Memory B cell (primary cell): ENCODE measurements around the gene AP3S1.
"Not testable (repeated sequence)": the region's sequence is repeated elsewhere in the genome, so short reads cannot be mapped to it uniquely, and the experiment has no call there.

ENCODE experiments used
- ATAC-seq: fragments of 150-1000 bp; cut with Tn5 transposase; 2 replicates; pipeline ENCODE4 v1.10.0; 2021; ENCODE audit warnings: low read depth, mild to moderate bottlenecking, moderate library complexity
- DNase-seq, 2 donors: peaks; one replicate each; pipeline ENCODE4 v3.0.0; 2022; ENCODE audit warnings: low spot score in 2 of 2
- H3K27ac Mint-ChIP-seq: one replicate; pipeline ENCODE4 v1.8.0; 2022; ENCODE audit warnings: mild to moderate bottlenecking, moderate library complexity, mixed read lengths
- H3K27me3 Mint-ChIP-seq: one replicate; pipeline ENCODE4 v1.8.0; 2022; ENCODE audit warnings: mixed read lengths
- H3K36me3 Mint-ChIP-seq: one replicate; pipeline ENCODE4 v1.8.0; 2022; ENCODE audit warnings: mild to moderate bottlenecking, mixed read lengths
- H3K4me1 Mint-ChIP-seq: one replicate; pipeline ENCODE4 v1.8.0; 2022; ENCODE audit warnings: mixed read lengths
- H3K4me3 Mint-ChIP-seq: one replicate; pipeline ENCODE4 v1.8.0; 2022; ENCODE audit warnings: mild to moderate bottlenecking, moderate library complexity, mixed read lengths
- H3K9me3 Mint-ChIP-seq: one replicate; pipeline ENCODE4 v1.8.0; 2022; ENCODE audit warnings: mixed read lengths

The AP3S1 gene

GRCh38 chr5:115920171-115920725 is 78.5 kb downstream of the AP3S1 start:
- no peak overlapping the region for H3K4me3 Mint-ChIP-seq
- no peak for ATAC-seq
- no peak overlapping the region for H3K27ac Mint-ChIP-seq
- H3K9me3 Mint-ChIP-seq, result no peaks in the 10 kb centered on the region
- no peaks in the 10 kb centered on the region for H3K4me1 Mint-ChIP-seq
- peaks cover 6% of the 10 kb centered on the region for H3K36me3 Mint-ChIP-seq
- no peak for DNase-seq
- H3K27me3 Mint-ChIP-seq, result no peaks in the 10 kb centered on the region

GRCh38 chr5:115928578-115929407 is 87.1 kb downstream of the AP3S1 start:
- not testable (repeated sequence) for H3K27ac Mint-ChIP-seq, H3K4me1 Mint-ChIP-seq, H3K9me3 Mint-ChIP-seq, H3K27me3 Mint-ChIP-seq, H3K36me3 Mint-ChIP-seq, H3K4me3 Mint-ChIP-seq, ATAC-seq, DNase-seq

GRCh38 chr5:115930171-115930570 is 88.4 kb downstream of the AP3S1 start:
- not testable (repeated sequence) for H3K36me3 Mint-ChIP-seq, H3K27ac Mint-ChIP-seq, ATAC-seq, H3K9me3 Mint-ChIP-seq, H3K4me3 Mint-ChIP-seq, H3K27me3 Mint-ChIP-seq, H3K4me1 Mint-ChIP-seq, DNase-seq

- Mint-ChIP-seq H3K27me3 (no peaks in the 10 kb centered on the region), H3K4me3 (no peak overlapping the region), H3K36me3 (no peaks in the 10 kb centered on the region), H3K4me1 (no peaks in the 10 kb centered on the region), H3K27ac (no peak overlapping the region), H3K9me3 (no peaks in the 10 kb centered on the region)
- ATAC-seq (no peak), DNase-seq (no peak)
Measured at GRCh38 chr5:115930630-115931337, 89.0 kb downstream of the AP3S1 start.

GRCh38 chr5:115932991-115933390 is 91.3 kb downstream of the AP3S1 start:
- no peaks in the 10 kb centered on the region for H3K27me3 Mint-ChIP-seq
- no peak for ATAC-seq
- no peaks in the 10 kb centered on the region for H3K36me3 Mint-ChIP-seq
- no peak for DNase-seq
- no peak overlapping the region for H3K4me3 Mint-ChIP-seq
- no peak overlapping the region for H3K27ac Mint-ChIP-seq
- H3K4me1 Mint-ChIP-seq, result no peaks in the 10 kb centered on the region
- no peaks in the 10 kb centered on the region for H3K9me3 Mint-ChIP-seq

GRCh38 chr5:115934388-115934974 is 92.7 kb downstream of the AP3S1 start:
- H3K9me3 Mint-ChIP-seq, result no peaks in the 10 kb centered on the region
- H3K27ac Mint-ChIP-seq, result no peak overlapping the region
- no peak for DNase-seq
- H3K36me3 Mint-ChIP-seq, result no peaks in the 10 kb centered on the region
- no peak overlapping the region for H3K4me3 Mint-ChIP-seq
- no peaks in the 10 kb centered on the region for H3K4me1 Mint-ChIP-seq
- H3K27me3 Mint-ChIP-seq, result no peaks in the 10 kb centered on the region
- no peak for ATAC-seq

- H3K9me3 Mint-ChIP-seq, result no peaks in the 10 kb centered on the region
- DNase-seq, result no peak
- peaks cover 1% of the 10 kb centered on the region for H3K27me3 Mint-ChIP-seq
- ATAC-seq, result no peak
- no peak overlapping the region for H3K27ac Mint-ChIP-seq
- no peaks in the 10 kb centered on the region for H3K36me3 Mint-ChIP-seq
- H3K4me1 Mint-ChIP-seq, result no peaks in the 10 kb centered on the region
- H3K4me3 Mint-ChIP-seq, result no peak overlapping the region
Measured at GRCh38 chr5:115936031-115936430, 94.3 kb downstream of the AP3S1 start.

- DNase-seq, result no peak
- no peak overlapping the region for H3K27ac Mint-ChIP-seq
- H3K4me3 Mint-ChIP-seq, result no peak overlapping the region
- H3K9me3 Mint-ChIP-seq, result peaks cover 2% of the 10 kb centered on the region
- no peaks in the 10 kb centered on the region for H3K36me3 Mint-ChIP-seq
- ATAC-seq, result no peak
- H3K27me3 Mint-ChIP-seq, result peaks cover 2% of the 10 kb centered on the region
- no peaks in the 10 kb centered on the region for H3K4me1 Mint-ChIP-seq
Measured at GRCh38 chr5:115939059-115939458, 97.3 kb downstream of the AP3S1 start.

GRCh38 chr5:115940080-115940810 is 98.5 kb downstream of the AP3S1 start:
- no peak for ATAC-seq
- no peaks in the 10 kb centered on the region for H3K4me1 Mint-ChIP-seq
- H3K27ac Mint-ChIP-seq, result no peak overlapping the region
- H3K36me3 Mint-ChIP-seq, result no peaks in the 10 kb centered on the region
- DNase-seq, result no peak
- H3K27me3 Mint-ChIP-seq, result peaks cover 2% of the 10 kb centered on the region
- H3K9me3 Mint-ChIP-seq, result peaks cover 2% of the 10 kb centered on the region
- H3K4me3 Mint-ChIP-seq, result no peak overlapping the region

GRCh38 chr5:115941051-115941675 is 99.4 kb downstream of the AP3S1 start:
- Mint-ChIP-seq H3K27ac (no peak overlapping the region), H3K36me3 (no peaks in the 10 kb centered on the region), H3K4me3 (no peak overlapping the region), H3K9me3 (peaks cover 2% of the 10 kb centered on the region), H3K4me1 (no peaks in the 10 kb centered on the region), H3K27me3 (peaks cover 2% of the 10 kb centered on the region)
- ATAC-seq (no peak), DNase-seq (no peak)

- peaks cover 2% of the 10 kb centered on the region for H3K9me3 Mint-ChIP-seq
- no peaks in the 10 kb centered on the region for H3K4me1 Mint-ChIP-seq
- no peak overlapping the region for H3K27ac Mint-ChIP-seq
- H3K36me3 Mint-ChIP-seq, result no peaks in the 10 kb centered on the region
- ATAC-seq (no peak), DNase-seq (no peak)
- peaks cover 2% of the 10 kb centered on the region for H3K27me3 Mint-ChIP-seq
- H3K4me3 Mint-ChIP-seq, result no peak overlapping the region
Measured at GRCh38 chr5:115944501-115944900, 102.8 kb downstream of the AP3S1 start.

- ATAC-seq, result no peak
Measured at GRCh38 chr5:115946655-115947054, 104.9 kb downstream of the AP3S1 start.

GRCh38 chr5:115947260-115947659 is 105.5 kb downstream of the AP3S1 start:
- H3K4me1 Mint-ChIP-seq, result no peaks in the 10 kb centered on the region
- H3K4me3 Mint-ChIP-seq, result no peak overlapping the region

More at GRCh38 chr5:115946655-115947054, 104.9 kb downstream of the AP3S1 start:
- no peaks in the 10 kb centered on the region for H3K36me3 Mint-ChIP-seq
- H3K27me3 Mint-ChIP-seq, result peaks cover 2% of the 10 kb centered on the region
- no peaks in the 10 kb centered on the region for H3K4me1 Mint-ChIP-seq
- DNase-seq, result no peak
- no peak overlapping the region for H3K27ac Mint-ChIP-seq
- no peak overlapping the region for H3K4me3 Mint-ChIP-seq
- peaks cover 2% of the 10 kb centered on the region for H3K9me3 Mint-ChIP-seq

More at GRCh38 chr5:115947260-115947659, 105.5 kb downstream of the AP3S1 start:
- Mint-ChIP-seq H3K27ac (no peak overlapping the region), H3K27me3 (peaks cover 4% of the 10 kb centered on the region), H3K9me3 (peaks cover 1% of the 10 kb centered on the region), H3K36me3 (no peaks in the 10 kb centered on the region)
- no peak for ATAC-seq
- DNase-seq, result no peak
